Parathyroid adenoma (tissue), 2 donors: ENCODE data around the gene DAPK2.

Experiments
- H2AFZ ChIP-seq: fragments of 300-600 bp; sonication (generic); one replicate; pipeline ENCODE4 v1.7.0; 2017; ENCODE audit warnings: antibody characterized with exemption, mild to moderate bottlenecking
- H3K27ac ChIP-seq: fragments of 300-600 bp; sonication (generic); one replicate; pipeline ENCODE4 v1.7.0; 2017
- H3K27me3 ChIP-seq: fragments of 300-600 bp; sonication (generic); one replicate; pipeline ENCODE4 v1.7.0; 2017; ENCODE audit warnings: low read length; ENCODE audit not compliant: control insufficient read depth, insufficient read depth
- H3K36me3 ChIP-seq: fragments of 300-600 bp; sonication (generic); one replicate; pipeline ENCODE4 v1.7.0; 2017; ENCODE audit warnings: low read length; ENCODE audit not compliant: control insufficient read depth, insufficient read depth
- H3K4me1 ChIP-seq: fragments of 300-600 bp; sonication (generic); one replicate; pipeline ENCODE4 v1.7.0; 2017; ENCODE audit warnings: control low read depth
- H3K4me2 ChIP-seq: fragments of 300-600 bp; sonication (generic); one replicate; pipeline ENCODE4 v1.7.0; 2017; ENCODE audit warnings: low read length
- H3K4me3 ChIP-seq: fragments of 300-600 bp; sonication (generic); one replicate; pipeline ENCODE4 v1.7.0; 2017; ENCODE audit warnings: low read depth, low read length
- H3K79me2 ChIP-seq: fragments of 300-600 bp; sonication (generic); one replicate; pipeline ENCODE4 v1.7.0; 2017; ENCODE audit warnings: control low read depth
- H3K9ac ChIP-seq: fragments of 300-600 bp; sonication (generic); one replicate; pipeline ENCODE4 v1.7.0; 2017; ENCODE audit warnings: mild to moderate bottlenecking
- H3K9me3 ChIP-seq: fragments of 300-600 bp; sonication (generic); one replicate; pipeline ENCODE4 v1.7.0; 2017; ENCODE audit warnings: low read length; ENCODE audit not compliant: control insufficient read depth
- CTCF ChIP-seq: fragments of 300-600 bp; sonication (generic); IDR thresholded peaks from one replicate; pipeline ENCODE4 v1.7.0; 2017; ENCODE audit warnings: antibody characterized with exemption, mild to moderate bottlenecking
- donor health status: primary hyperparathyroidism.

The DAPK2 gene

DNA sequence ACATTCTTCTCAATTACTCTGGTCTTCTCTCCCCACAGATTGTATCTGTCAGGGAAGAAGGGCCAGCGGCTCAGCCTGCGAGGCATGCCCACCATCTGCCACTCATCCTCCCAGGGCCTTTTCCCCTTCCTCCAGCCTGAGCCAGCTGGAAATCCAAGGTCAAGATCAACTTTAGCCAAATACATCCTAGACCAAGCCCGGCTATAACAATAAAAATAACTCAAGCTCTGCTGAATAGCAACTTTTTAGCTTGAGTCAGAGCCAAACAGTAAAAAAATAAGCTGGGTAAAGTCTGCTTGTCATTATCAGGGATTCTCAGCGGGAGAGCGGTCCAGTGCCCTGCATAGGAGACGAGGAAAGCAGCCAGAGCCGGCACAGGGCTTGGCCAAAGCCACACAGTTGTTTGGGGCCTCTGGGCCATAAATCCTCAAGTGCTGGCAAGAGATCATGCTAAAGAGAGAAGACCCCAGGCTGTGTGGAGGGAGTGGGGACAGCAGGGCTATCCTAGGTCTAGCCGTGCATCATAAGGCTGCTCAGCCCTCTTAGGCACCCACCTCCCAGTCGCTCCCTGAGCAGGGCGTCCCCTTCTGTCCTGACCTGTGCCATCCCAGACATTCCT, 136.4 kb downstream of the DAPK2 start:
- no peak overlapping the region for H3K4me2 ChIP-seq
- TF ChIP-seq CTCF: no peak
- H3K4me3 ChIP-seq: no peak overlapping the region
- peak overlapping the region; percentile 61 for H2AFZ ChIP-seq
- no peaks in the 10 kb centered on the region for H3K79me2 ChIP-seq
- H3K27ac ChIP-seq: peak overlapping the region; percentile 68
- H3K27me3 ChIP-seq: no peaks in the 10 kb centered on the region
- no peaks in the 10 kb centered on the region for H3K9me3 ChIP-seq
- H3K36me3 ChIP-seq: no peaks in the 10 kb centered on the region
- no peak overlapping the region for H3K9ac ChIP-seq
- no peaks in the 10 kb centered on the region for H3K4me1 ChIP-seq

DNA sequence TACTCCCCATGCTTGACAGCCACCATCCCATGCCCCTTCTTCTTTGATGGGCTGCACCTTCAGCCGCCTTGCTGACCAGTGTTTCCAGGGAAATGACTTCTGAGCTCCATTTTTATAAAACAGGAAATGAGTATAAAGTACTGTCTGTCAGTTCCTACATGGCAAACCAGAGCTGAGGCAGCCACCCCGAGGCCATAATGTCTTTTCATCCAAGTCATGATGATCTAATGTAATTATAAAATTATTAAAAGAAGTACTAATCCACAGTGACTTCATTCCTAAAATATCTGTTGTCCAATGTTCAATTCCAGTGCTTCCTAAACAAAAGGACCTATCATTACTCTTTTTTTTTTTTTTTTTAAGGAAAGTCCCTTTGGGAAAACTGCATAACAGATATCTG, 137.3 kb downstream of the DAPK2 start:
- Histone ChIP-seq H3K9ac (no peak overlapping the region), H3K4me1 (no peaks in the 10 kb centered on the region), H3K4me2 (no peak overlapping the region), H3K4me3 (no peak overlapping the region), H2AFZ (no peak overlapping the region), H3K27ac (no peak overlapping the region), H3K36me3 (no peaks in the 10 kb centered on the region), H3K9me3 (no peaks in the 10 kb centered on the region), H3K27me3 (no peaks in the 10 kb centered on the region), H3K79me2 (no peaks in the 10 kb centered on the region)
- TF ChIP-seq CTCF: no peak

DNA sequence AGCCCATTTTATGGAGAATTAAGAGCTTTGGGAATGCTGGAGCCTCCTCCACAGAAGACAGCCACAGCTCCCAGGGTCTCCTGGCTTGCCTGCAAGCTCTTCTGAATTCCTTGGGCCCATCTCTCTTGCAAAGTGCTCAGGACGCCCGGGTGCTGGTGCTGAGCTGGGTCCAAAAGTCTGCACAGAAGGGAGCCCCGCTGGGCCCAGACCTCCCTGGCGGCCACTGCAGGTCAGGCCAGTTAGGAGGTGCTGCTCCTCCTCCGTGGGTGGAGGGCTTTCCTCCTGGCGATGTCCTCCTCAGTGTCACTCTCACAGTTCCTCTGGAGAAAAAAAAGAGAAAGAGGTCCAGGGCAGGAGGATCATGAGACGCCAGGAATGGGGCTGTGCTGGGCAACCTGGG, 138.0 kb downstream of the DAPK2 start:
- no peaks in the 10 kb centered on the region for H3K4me1 ChIP-seq
- H3K79me2 ChIP-seq: no peaks in the 10 kb centered on the region
- no peaks in the 10 kb centered on the region for H3K27me3 ChIP-seq
- H3K27ac ChIP-seq: no peak overlapping the region
- no peak for TF ChIP-seq CTCF
- no peaks in the 10 kb centered on the region for H3K9me3 ChIP-seq
- no peaks in the 10 kb centered on the region for H3K36me3 ChIP-seq
- H2AFZ ChIP-seq: no peak overlapping the region
- no peak overlapping the region for H3K4me2 ChIP-seq
- no peak overlapping the region for H3K4me3 ChIP-seq
- no peak overlapping the region for H3K9ac ChIP-seq

GRCh38 chr15:63907521-63907920, 138.8 kb downstream of the DAPK2 start:
- H3K9me3 ChIP-seq: no peaks in the 10 kb centered on the region
- no peak overlapping the region for H3K4me2 ChIP-seq
- H3K27ac ChIP-seq: no peak overlapping the region
- H2AFZ ChIP-seq: no peak overlapping the region
- H3K4me1 ChIP-seq: no peaks in the 10 kb centered on the region
- H3K4me3 ChIP-seq: no peak overlapping the region
- H3K36me3 ChIP-seq: no peaks in the 10 kb centered on the region
- no peaks in the 10 kb centered on the region for H3K79me2 ChIP-seq
- TF ChIP-seq CTCF: no peak
- H3K27me3 ChIP-seq: no peaks in the 10 kb centered on the region
- H3K9ac ChIP-seq: no peak overlapping the region

DNA sequence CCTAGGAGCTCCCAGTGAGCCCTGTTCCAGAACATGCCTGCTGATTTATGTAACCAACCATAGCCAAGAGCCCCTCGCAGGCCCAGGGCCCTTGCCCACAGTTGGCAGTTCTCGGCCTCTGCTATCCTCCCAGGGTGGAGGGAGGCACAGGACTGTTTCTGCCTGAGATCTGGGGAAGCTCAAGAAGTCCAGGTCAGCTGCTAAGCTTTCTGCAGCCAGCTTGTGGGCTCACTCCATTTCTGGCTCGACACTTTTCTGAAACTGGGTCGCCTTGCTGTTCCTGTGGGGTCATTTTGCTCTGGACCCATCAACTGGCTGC, 140.1 kb downstream of the DAPK2 start:
- H3K4me3 ChIP-seq: no peak overlapping the region
- no peak overlapping the region for H2AFZ ChIP-seq
- no peaks in the 10 kb centered on the region for H3K27me3 ChIP-seq
- no peaks in the 10 kb centered on the region for H3K79me2 ChIP-seq
- H3K4me2 ChIP-seq: no peak overlapping the region
- TF ChIP-seq CTCF: no peak
- H3K36me3 ChIP-seq: no peaks in the 10 kb centered on the region
- no peaks in the 10 kb centered on the region for H3K9me3 ChIP-seq
- H3K27ac ChIP-seq: no peak overlapping the region
- H3K4me1 ChIP-seq: no peaks in the 10 kb centered on the region
- no peak overlapping the region for H3K9ac ChIP-seq
